Astrocyte (in vitro differentiated cells and primary cell): ENCODE results near the gene PRKCE. TPM values are rescaled to one million over a fixed set of nuclear protein-coding genes. Genes with fewer than 3 reads are reported as not detected.

Source experiments
- DNase-seq: peaks from one replicate; pipeline ENCODE4 v3.0.0-alpha.2; 2010; ENCODE audit warnings: low read depth
- FAIRE-seq: peaks from 2 replicates; lab custom pipeline; 2011; peaks lifted over from hg19 to GRCh38; lab: Jason Lieb, UNC
- H2AFZ ChIP-seq: 2 replicates; pipeline ENCODE4 v1.6.0; 2012; ENCODE audit warnings: low read depth, low read length, inconsistent platforms
- H3K27ac ChIP-seq: 2 replicates; pipeline ENCODE4 v1.5.1; 2011; ENCODE audit warnings: low read depth, low read length, inconsistent platforms
- H3K27me3 ChIP-seq: 2 replicates; pipeline ENCODE4 v1.6.0; 2011; ENCODE audit warnings: low read length, inconsistent platforms; ENCODE audit not compliant: insufficient read depth
- H3K36me3 ChIP-seq: 2 replicates; pipeline ENCODE4 v1.5.1; 2011; ENCODE audit warnings: low read length, inconsistent platforms; ENCODE audit not compliant: insufficient read depth
- H3K4me1 ChIP-seq: 2 replicates; pipeline ENCODE4 v1.5.1; 2011; ENCODE audit warnings: low read length, inconsistent platforms; ENCODE audit not compliant: insufficient read depth
- H3K4me2 ChIP-seq: 2 replicates; pipeline ENCODE4 v1.6.0; 2012; ENCODE audit warnings: low read length, inconsistent platforms
- H3K4me3 ChIP-seq: 2 replicates; pipeline ENCODE4 v1.5.1; 2011; ENCODE audit warnings: low read depth, mild to moderate bottlenecking, low read length, inconsistent platforms; ENCODE audit not compliant: insufficient read depth
- H3K79me2 ChIP-seq: 2 replicates; pipeline ENCODE4 v1.6.0; 2012; ENCODE audit warnings: mild to moderate bottlenecking, low read length, inconsistent platforms; ENCODE audit not compliant: insufficient read depth
- H3K9ac ChIP-seq: 2 replicates; pipeline ENCODE4 v1.6.0; 2012; ENCODE audit warnings: mild to moderate bottlenecking, low read length, inconsistent platforms
- H3K9me3 ChIP-seq: 2 replicates; pipeline ENCODE4 v1.5.1; 2012; ENCODE audit warnings: low read depth, mild to moderate bottlenecking, low read length, inconsistent platforms; ENCODE audit not compliant: insufficient read depth
- H4K20me1 ChIP-seq: 2 replicates; pipeline ENCODE4 v1.6.0; 2012; ENCODE audit warnings: low read length, inconsistent platforms; ENCODE audit not compliant: insufficient read depth
- H3K27ac Mint-ChIP-seq: one replicate; pipeline ENCODE4 v1.8.0; 2021; ENCODE audit warnings: mild to moderate bottlenecking, mixed read lengths; ENCODE audit not compliant: unreplicated experiment
- H3K27me3 Mint-ChIP-seq: one replicate; pipeline ENCODE4 v1.8.0; 2021; ENCODE audit warnings: low read depth, mixed read lengths; ENCODE audit not compliant: unreplicated experiment
- H3K36me3 Mint-ChIP-seq: one replicate; pipeline ENCODE4 v1.8.0; 2021; ENCODE audit warnings: low read depth, mixed read lengths; ENCODE audit not compliant: unreplicated experiment
- H3K4me1 Mint-ChIP-seq: one replicate; pipeline ENCODE4 v1.8.0; 2021; ENCODE audit warnings: low read depth, mixed read lengths; ENCODE audit not compliant: unreplicated experiment
- H3K4me3 Mint-ChIP-seq: one replicate; pipeline ENCODE4 v1.8.0; 2021; ENCODE audit warnings: mild to moderate bottlenecking, moderate library complexity, mixed read lengths; ENCODE audit not compliant: unreplicated experiment
- H3K9me3 Mint-ChIP-seq: one replicate; pipeline ENCODE4 v1.8.0; 2021; ENCODE audit warnings: mild to moderate bottlenecking, mixed read lengths; ENCODE audit not compliant: unreplicated experiment
- CTCF ChIP-seq: IDR thresholded peaks from 2 replicates; pipeline ENCODE4 v1.5.1; 2011; ENCODE audit warnings: low read depth, mild to moderate bottlenecking, inconsistent platforms, low read length, moderate library complexity; ENCODE audit not compliant: insufficient read depth
- EZH2 ChIP-seq: IDR thresholded peaks from 2 replicates; pipeline ENCODE4 v1.6.1; 2012; ENCODE audit warnings: mild to moderate bottlenecking, low read length, inconsistent platforms; ENCODE audit not compliant: insufficient read depth
- total RNA-seq: library from RNA; stranded (reverse); gene quantifications from 2 replicates; pipeline ENCODE4 v1.2.1, GENCODE V29; 2021

PRKCE gene
- total RNA-seq, 1 donor from 2014 or later, result 12.8 TPM

GRCh38 chr2:46002507-46002883 is 351.0 kb downstream of the PRKCE start:
- no peak overlapping the region for H3K27ac ChIP-seq
- Mint-ChIP-seq H3K4me1 (peaks cover 12% of the 10 kb centered on the region), H3K36me3 (peaks cover 18% of the 10 kb centered on the region), H3K9me3 (no peaks in the 10 kb centered on the region), H3K4me3 (no peak overlapping the region), H3K27me3 (peaks cover 4% of the 10 kb centered on the region), H3K27ac (no peak overlapping the region)
- FAIRE-seq (no peak), DNase-seq (peak; percentile 52)
- H3K4me1 ChIP-seq, result no peaks in the 10 kb centered on the region
- no peaks in the 10 kb centered on the region for H3K27me3 ChIP-seq
- no peaks in the 10 kb centered on the region for H4K20me1 ChIP-seq
- H3K79me2 ChIP-seq, result no peaks in the 10 kb centered on the region
- H2AFZ ChIP-seq, result no peak overlapping the region
- no peak overlapping the region for H3K4me3 ChIP-seq
- H3K9ac ChIP-seq, result no peak overlapping the region
- no peaks in the 10 kb centered on the region for H3K9me3 ChIP-seq
- no peak overlapping the region for H3K4me2 ChIP-seq
- TF ChIP-seq CTCF (no peak), EZH2 (no peak)
- no peaks in the 10 kb centered on the region for H3K36me3 ChIP-seq

GRCh38 chr2:46002947-46003346 is 351.5 kb downstream of the PRKCE start:
- H3K36me3 Mint-ChIP-seq, result peaks cover 20% of the 10 kb centered on the region
- H4K20me1 ChIP-seq, result no peaks in the 10 kb centered on the region
- no peak overlapping the region for H3K27ac ChIP-seq
- H3K4me3 ChIP-seq, result no peak overlapping the region
- no peak overlapping the region for H3K9ac ChIP-seq
- H3K79me2 ChIP-seq, result no peaks in the 10 kb centered on the region
- no peaks in the 10 kb centered on the region for H3K36me3 ChIP-seq
- FAIRE-seq (no peak), DNase-seq (no peak)
- peaks cover 4% of the 10 kb centered on the region for H3K27me3 Mint-ChIP-seq
- no peaks in the 10 kb centered on the region for H3K27me3 ChIP-seq
- H3K4me3 Mint-ChIP-seq, result no peak overlapping the region
- H3K4me1 Mint-ChIP-seq, result peaks cover 16% of the 10 kb centered on the region
- no peak overlapping the region for H3K4me2 ChIP-seq
- H3K9me3 Mint-ChIP-seq, result no peaks in the 10 kb centered on the region
- no peaks in the 10 kb centered on the region for H3K9me3 ChIP-seq
- TF ChIP-seq EZH2, result no peak
- TF ChIP-seq CTCF, result no peak
- H3K4me1 ChIP-seq, result no peaks in the 10 kb centered on the region
- no peak overlapping the region for H2AFZ ChIP-seq
- H3K27ac Mint-ChIP-seq, result no peak overlapping the region

GRCh38 chr2:46003903-46004473 is 352.5 kb downstream of the PRKCE start:
- Mint-ChIP-seq H3K9me3 (no peaks in the 10 kb centered on the region), H3K4me3 (no peak overlapping the region)
- no peak for FAIRE-seq

More at GRCh38 chr2:46003903-46004473, 352.5 kb downstream of the PRKCE start:
- H3K9me3 ChIP-seq, result no peaks in the 10 kb centered on the region
- no peaks in the 10 kb centered on the region for H3K27me3 ChIP-seq
- H3K79me2 ChIP-seq, result no peaks in the 10 kb centered on the region
- Mint-ChIP-seq H3K27ac (no peak overlapping the region), H3K36me3 (peaks cover 20% of the 10 kb centered on the region), H3K27me3 (peaks cover 4% of the 10 kb centered on the region), H3K4me1 (peaks cover 25% of the 10 kb centered on the region)
- no peak overlapping the region for H3K9ac ChIP-seq
- no peaks in the 10 kb centered on the region for H4K20me1 ChIP-seq
- H2AFZ ChIP-seq, result no peak overlapping the region
- H3K4me3 ChIP-seq, result no peak overlapping the region
- no peak overlapping the region for H3K4me2 ChIP-seq
- DNase-seq, result peak; percentile 87
- peaks cover 8% of the 10 kb centered on the region for H3K4me1 ChIP-seq
- no peak overlapping the region for H3K27ac ChIP-seq
- H3K36me3 ChIP-seq, result no peaks in the 10 kb centered on the region
- TF ChIP-seq EZH2 (no peak), CTCF (no peak)
